OCI-LY7 (cell line): Measurements from ENCODE around the gene PLAC9. TPM values are rescaled to one million over a fixed set of nuclear protein-coding genes. Genes with fewer than 3 reads are reported as not detected.

ENCODE experiments used
- BruUV-seq: library from RNA; stranded (reverse); fragments of 400-500 nt; replicated peaks from 2 replicates; lab custom pipeline; 2021; lab: Mats Ljungman, UMichigan
- CTCF ChIA-PET: fragments of 300-600 bp; sonication (Branson Sonifier 250); formaldehyde crosslinking; loops from one replicate; lab custom pipeline; 2022; ENCODE audit warnings: antibody characterized with exemption; ENCODE audit not compliant: unreplicated experiment; lab: Charles Lee
- POLR2A ChIA-PET: fragments of 300-600 bp; sonication (Branson Sonifier 250); formaldehyde crosslinking; loops from one replicate; lab custom pipeline; 2022; ENCODE audit warnings: antibody characterized with exemption; lab: Charles Lee
- DNase-seq: peaks from one replicate; pipeline ENCODE4 v3.0.0-alpha.2; 2015; ENCODE audit warnings: low spot score
- H2AFZ ChIP-seq: fragments of 200-600 bp; sonication (generic), shearing (Covaris generic); 2 replicates; pipeline ENCODE4 v1.6.1; 2014; ENCODE audit warnings: mild to moderate bottlenecking, antibody characterized with exemption, low read length, moderate library complexity
- H3K27ac ChIP-seq: fragments of 200-600 bp; sonication (generic); 2 replicates; pipeline ENCODE4 v1.5.1; 2014; ENCODE audit warnings: mixed run types, low read depth, mild to moderate bottlenecking, moderate library complexity, low read length, inconsistent platforms; ENCODE audit not compliant: poor library complexity, severe bottlenecking
- H3K36me3 ChIP-seq: fragments of 200-600 bp; sonication (generic); 2 replicates; pipeline ENCODE4 v1.6.1; 2014; ENCODE audit warnings: mild to moderate bottlenecking, antibody characterized with exemption, low read length, moderate library complexity, mixed read lengths; ENCODE audit not compliant: insufficient read depth
- H3K4me1 ChIP-seq: fragments of 200-600 bp; sonication (generic); 2 replicates; pipeline ENCODE4 v1.5.1; 2014; ENCODE audit warnings: mild to moderate bottlenecking, low read length; ENCODE audit not compliant: insufficient read depth, poor library complexity, severe bottlenecking
- H3K4me2 ChIP-seq: fragments of 200-600 bp; sonication (generic); 2 replicates; pipeline ENCODE4 v1.6.1; 2014; ENCODE audit warnings: mild to moderate bottlenecking, low read length
- H3K4me3 ChIP-seq: fragments of 200-600 bp; sonication (generic); 2 replicates; pipeline ENCODE4 v1.5.1; 2014; ENCODE audit warnings: mild to moderate bottlenecking, low read depth, low read length; ENCODE audit not compliant: poor library complexity, severe bottlenecking
- H3K79me2 ChIP-seq: fragments of 200-600 bp; sonication (generic); 2 replicates; pipeline ENCODE4 v1.6.1; 2016; ENCODE audit warnings: low read depth, mild to moderate bottlenecking, low read length, moderate library complexity, mixed read lengths; ENCODE audit not compliant: insufficient read depth
- H3K9me2 ChIP-seq: fragments of 200-600 bp; sonication (generic); 2 replicates; pipeline ENCODE4 v1.6.1; 2016; ENCODE audit warnings: mild to moderate bottlenecking, low read length, mixed read lengths; ENCODE audit not compliant: insufficient read depth
- H3K9me3 ChIP-seq: fragments of 200-600 bp; sonication (generic); 2 replicates; pipeline ENCODE4 v1.6.1; 2014; ENCODE audit warnings: mild to moderate bottlenecking, mixed run types, low read length, mixed read lengths
- H4K20me1 ChIP-seq: fragments of 200-600 bp; sonication (generic); 2 replicates; pipeline ENCODE4 v1.6.1; 2014; ENCODE audit warnings: mild to moderate bottlenecking, antibody characterized with exemption, low read length, moderate library complexity, mixed read lengths; ENCODE audit not compliant: insufficient read depth
- EZH2phosphoT487 ChIP-seq: fragments of 200-600 bp; sonication (generic); IDR thresholded peaks from 2 replicates; pipeline ENCODE4 v1.6.1; 2018; ENCODE audit warnings: low read depth, borderline replicate concordance, mild to moderate bottlenecking, mixed run types, antibody characterized with exemption, low read length, moderate library complexity, mixed read lengths
- intact Hi-C: fragments of 100-400 bp; cut with micrococcal nuclease; formaldehyde crosslinking; loops from one replicate; pipeline ENCODE4 v1.10.0; 2022; ENCODE audit not compliant: unreplicated experiment
- total RNA-seq, 2 experiments: library from RNA; depleted of rRNA in 1 of 2; stranded (reverse); fragments of >200 nt in 1 of 2; shearing (Covaris generic) in 1 of 2; gene quantifications; 2 replicates each; pipeline ENCODE4 v1.2.3, GENCODE V29; 2014 to 2022
- TF ChIP-seq, protein P1 (sequence below): fragments of 200-600 bp; sonication (generic); conservative IDR thresholded peaks from 2 replicates; pipeline ENCODE4 v1.5.1; 2014; ENCODE audit warnings: mild to moderate bottlenecking, antibody characterized with exemption, low read length, moderate library complexity, mixed read lengths

Gene PLAC9
- total RNA-seq, 2 experiments from 2014 or later = not detected

GRCh38 chr10:80187060-80187459 lies 54.5 kb downstream of the PLAC9 start:
- Histone ChIP-seq H3K4me2 (peak overlapping the region; percentile 97), H3K27ac (peak overlapping the region; percentile 97), H3K4me1 (peaks cover 66% of the 10 kb centered on the region), H3K36me3 (peaks cover 24% of the 10 kb centered on the region), H3K4me3 (peak overlapping the region; percentile 63), H3K79me2 (peaks cover 88% of the 10 kb centered on the region), H2AFZ (peak overlapping the region; percentile 32; the same call in 1 of the 2 replicates), H3K9me2 (no peaks in the 10 kb centered on the region), H3K9me3 (peaks cover 9% of the 10 kb centered on the region), H4K20me1 (no peaks in the 10 kb centered on the region; the same call in 1 of the 2 replicates)
- DNase-seq = no peak
- ChIA-PET CTCF (interaction anchor here (1.3 kb wide), 1 partner anchor 14 kb away, joined by 3 read pairs; no protein-coding TSS in a partner anchor), POLR2A (interaction anchor here (0.8 to 3.4 kb wide), 9 partner anchors 10 to 42 kb away, joined by 3 to 36 read pairs (median 4); partner anchors contain the start of gene ANXA11)
- no TSS peak for BruUV-seq
- intact Hi-C loops = loop anchor here (1.0 to 5.0 kb wide), 2 partner anchors 18 to 270 kb away; partner anchors contain the start of gene ANXA11
- no peak for TF ChIP-seq EZH2phosphoT487
- TF ChIP-seq, protein P1, sequence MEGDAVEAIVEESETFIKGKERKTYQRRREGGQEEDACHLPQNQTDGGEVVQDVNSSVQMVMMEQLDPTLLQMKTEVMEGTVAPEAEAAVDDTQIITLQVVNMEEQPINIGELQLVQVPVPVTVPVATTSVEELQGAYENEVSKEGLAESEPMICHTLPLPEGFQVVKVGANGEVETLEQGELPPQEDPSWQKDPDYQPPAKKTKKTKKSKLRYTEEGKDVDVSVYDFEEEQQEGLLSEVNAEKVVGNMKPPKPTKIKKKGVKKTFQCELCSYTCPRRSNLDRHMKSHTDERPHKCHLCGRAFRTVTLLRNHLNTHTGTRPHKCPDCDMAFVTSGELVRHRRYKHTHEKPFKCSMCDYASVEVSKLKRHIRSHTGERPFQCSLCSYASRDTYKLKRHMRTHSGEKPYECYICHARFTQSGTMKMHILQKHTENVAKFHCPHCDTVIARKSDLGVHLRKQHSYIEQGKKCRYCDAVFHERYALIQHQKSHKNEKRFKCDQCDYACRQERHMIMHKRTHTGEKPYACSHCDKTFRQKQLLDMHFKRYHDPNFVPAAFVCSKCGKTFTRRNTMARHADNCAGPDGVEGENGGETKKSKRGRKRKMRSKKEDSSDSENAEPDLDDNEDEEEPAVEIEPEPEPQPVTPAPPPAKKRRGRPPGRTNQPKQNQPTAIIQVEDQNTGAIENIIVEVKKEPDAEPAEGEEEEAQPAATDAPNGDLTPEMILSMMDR = no peak

GRCh38 chr10:80187465-80188409 lies 55.2 kb downstream of the PLAC9 start:
- peak overlapping the region; percentile 97 for H3K27ac ChIP-seq
- no peak for TF ChIP-seq EZH2phosphoT487
- TF ChIP-seq, protein P1 = no peak
- H4K20me1 ChIP-seq = no peaks in the 10 kb centered on the region; the same call in 1 of the 2 replicates
- peak overlapping the region; percentile 63 for H3K4me3 ChIP-seq
- no peaks in the 10 kb centered on the region for H3K9me2 ChIP-seq
- H3K36me3 ChIP-seq = peaks cover 30% of the 10 kb centered on the region
- DNase-seq = peak; percentile 96
- H2AFZ ChIP-seq = peak overlapping the region; percentile 78
- peak overlapping the region; percentile 97 for H3K4me2 ChIP-seq
- H3K4me1 ChIP-seq = peaks cover 69% of the 10 kb centered on the region
- peaks cover 89% of the 10 kb centered on the region for H3K79me2 ChIP-seq
- POLR2A ChIA-PET = interaction anchor here (0.6 to 3.4 kb wide), 14 partner anchors 8 to 43 kb away, joined by 3 to 36 read pairs (median 4); partner anchors contain the start of gene ANXA11
- CTCF ChIA-PET = interaction anchor here (0.6 to 1.3 kb wide), 3 partner anchors 14 to 276 kb away, joined by 3 to 15 read pairs (median 3); no protein-coding TSS in a partner anchor
- intact Hi-C loops = loop anchor here (1.0 to 5.0 kb wide), 2 partner anchors 18 to 270 kb away; partner anchors contain the start of gene ANXA11
- no TSS peak for BruUV-seq
- H3K9me3 ChIP-seq = peaks cover 15% of the 10 kb centered on the region
